NCI-H1048 (cell line): ENCODE results near the gene DNAH2.

ENCODE experiments used
- DNase-seq: peaks from one replicate; lab custom pipeline; 2025; lab: John Stamatoyannopoulos, UW

DNAH2 gene

GRCh38 chr17:7703584-7704479 lies 13.7 kb upstream of the DNAH2 start:
- DNase-seq, result peak; percentile 46

DNA sequence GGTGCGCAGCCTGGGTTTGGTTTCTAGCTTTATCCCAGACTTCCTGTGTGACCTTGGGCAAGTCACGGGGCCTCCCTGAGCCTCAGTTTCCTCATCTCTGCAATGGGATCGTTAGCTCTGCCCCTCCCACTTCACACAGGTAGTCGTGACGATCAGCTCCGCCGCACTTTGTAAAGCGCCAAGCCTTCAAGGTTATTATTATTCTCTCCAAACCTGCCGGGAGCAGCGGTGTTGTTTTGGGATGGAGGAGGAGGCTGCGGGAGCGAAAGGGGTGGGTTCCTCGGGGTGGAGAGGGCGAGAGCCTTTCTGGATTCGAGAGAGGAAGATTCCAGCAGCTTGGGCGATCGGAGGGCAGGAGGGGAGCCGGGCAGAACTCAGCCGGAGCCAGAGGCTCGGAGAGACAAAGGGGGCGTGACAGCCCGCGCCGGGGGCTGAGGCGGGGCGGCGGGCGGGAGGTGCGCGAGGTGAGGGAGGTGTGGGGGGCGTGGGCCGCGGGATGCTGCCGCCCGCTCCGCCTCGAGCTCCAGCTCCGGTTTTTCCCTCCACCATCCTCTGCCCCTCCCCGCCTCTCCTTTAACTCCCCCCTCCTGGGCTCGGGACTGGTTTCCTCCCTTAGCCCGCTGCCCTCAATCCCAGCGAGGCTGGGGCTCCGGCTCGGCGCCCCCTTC lies 12.8 kb upstream of the DNAH2 start, which contains the start of gene EFNB3:
Gene EFNB3 (plus strand): TSS at position 602 of the 668 bp plus-strand sequence. CDS start 397 bp downstream, outside the sequence.
- DNase-seq, result peak; percentile 49

GRCh38 chr17:7705269-7706255 lies 12.0 kb upstream of the DNAH2 start:
- DNase-seq, result no peak

DNA sequence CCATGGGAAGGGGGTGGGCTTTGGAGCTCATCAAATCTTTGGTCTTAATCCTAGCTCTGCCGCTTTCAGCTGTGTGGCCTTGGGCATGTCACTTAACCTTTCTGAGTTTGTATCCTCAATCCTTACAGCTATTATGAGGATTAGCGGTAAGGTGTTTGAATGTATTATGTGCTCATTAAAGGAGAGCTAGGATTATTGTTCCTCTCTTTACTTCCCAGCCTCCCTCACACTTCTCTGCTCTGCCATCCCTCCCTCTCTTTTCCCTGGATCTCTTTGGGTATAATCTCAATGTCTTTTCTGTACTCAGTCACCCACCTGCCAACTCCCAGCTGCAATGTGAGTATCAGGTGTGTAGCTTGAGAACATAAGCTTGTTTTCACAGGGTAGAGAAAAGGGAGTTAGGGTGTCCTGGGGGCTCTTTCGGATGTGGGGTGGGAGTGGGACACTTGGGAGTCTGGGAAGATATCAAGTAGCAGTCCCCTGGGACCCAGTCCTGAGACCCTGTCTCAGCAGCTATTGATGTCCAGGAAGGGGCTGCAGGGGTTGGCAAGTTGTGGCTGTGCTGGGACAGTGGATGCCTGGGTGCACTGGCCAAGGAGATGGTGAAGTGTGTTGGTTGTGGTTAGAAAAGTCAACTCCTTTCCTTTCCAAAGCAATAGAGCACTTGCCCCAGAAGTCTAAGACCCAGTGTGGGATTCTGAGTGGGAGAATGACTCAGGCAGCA lies 10.8 kb upstream of the DNAH2 start:
- DNase-seq, result no peak

- DNase-seq, result no peak
Measured at GRCh38 chr17:7707446-7707845, 10.1 kb upstream of the DNAH2 start.

DNA sequence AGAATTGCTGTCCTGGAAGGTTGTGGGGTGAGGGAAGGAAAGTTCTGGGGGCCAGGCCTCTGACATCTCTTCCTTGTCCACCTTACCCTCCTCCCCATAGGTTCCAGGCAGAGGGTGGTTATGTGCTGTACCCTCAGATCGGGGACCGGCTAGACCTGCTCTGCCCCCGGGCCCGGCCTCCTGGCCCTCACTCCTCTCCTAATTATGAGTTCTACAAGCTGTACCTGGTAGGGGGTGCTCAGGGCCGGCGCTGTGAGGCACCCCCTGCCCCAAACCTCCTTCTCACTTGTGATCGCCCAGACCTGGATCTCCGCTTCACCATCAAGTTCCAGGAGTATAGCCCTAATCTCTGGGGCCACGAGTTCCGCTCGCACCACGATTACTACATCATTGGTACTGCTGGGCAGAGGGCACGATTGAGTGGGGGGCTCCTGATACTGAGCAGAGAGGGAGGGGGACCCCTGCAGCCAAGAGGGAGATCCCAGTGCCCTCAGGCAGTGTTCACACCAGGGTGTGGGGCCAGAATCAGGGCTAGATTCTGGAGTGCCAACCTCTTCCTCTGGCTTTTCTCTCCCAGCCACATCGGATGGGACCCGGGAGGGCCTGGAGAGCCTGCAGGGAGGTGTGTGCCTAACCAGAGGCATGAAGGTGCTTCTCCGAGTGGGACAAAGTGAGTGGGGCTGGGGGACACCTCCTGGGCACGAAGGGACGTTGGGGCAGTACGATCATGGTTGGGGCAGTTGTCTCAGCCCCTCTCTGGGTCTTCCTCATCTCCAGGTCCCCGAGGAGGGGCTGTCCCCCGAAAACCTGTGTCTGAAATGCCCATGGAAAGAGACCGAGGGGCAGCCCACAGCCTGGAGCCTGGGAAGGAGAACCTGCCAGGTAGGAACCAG lies 9.4 kb upstream of the DNAH2 start:
- DNase-seq, result no peak

DNA sequence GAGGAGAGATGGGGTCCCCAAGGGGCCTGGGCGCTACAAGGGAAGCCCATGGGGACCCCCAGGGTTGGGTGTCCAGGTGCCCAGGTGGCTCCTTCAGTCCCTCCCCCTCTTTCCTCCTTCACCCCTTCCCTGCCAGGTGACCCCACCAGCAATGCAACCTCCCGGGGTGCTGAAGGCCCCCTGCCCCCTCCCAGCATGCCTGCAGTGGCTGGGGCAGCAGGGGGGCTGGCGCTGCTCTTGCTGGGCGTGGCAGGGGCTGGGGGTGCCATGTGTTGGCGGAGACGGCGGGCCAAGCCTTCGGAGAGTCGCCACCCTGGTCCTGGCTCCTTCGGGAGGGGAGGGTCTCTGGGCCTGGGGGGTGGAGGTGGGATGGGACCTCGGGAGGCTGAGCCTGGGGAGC lies 8.5 kb upstream of the DNAH2 start:
- DNase-seq, result no peak

- DNase-seq, result no peak
Measured at GRCh38 chr17:7710301-7710700, 7.2 kb upstream of the DNAH2 start.

DNA sequence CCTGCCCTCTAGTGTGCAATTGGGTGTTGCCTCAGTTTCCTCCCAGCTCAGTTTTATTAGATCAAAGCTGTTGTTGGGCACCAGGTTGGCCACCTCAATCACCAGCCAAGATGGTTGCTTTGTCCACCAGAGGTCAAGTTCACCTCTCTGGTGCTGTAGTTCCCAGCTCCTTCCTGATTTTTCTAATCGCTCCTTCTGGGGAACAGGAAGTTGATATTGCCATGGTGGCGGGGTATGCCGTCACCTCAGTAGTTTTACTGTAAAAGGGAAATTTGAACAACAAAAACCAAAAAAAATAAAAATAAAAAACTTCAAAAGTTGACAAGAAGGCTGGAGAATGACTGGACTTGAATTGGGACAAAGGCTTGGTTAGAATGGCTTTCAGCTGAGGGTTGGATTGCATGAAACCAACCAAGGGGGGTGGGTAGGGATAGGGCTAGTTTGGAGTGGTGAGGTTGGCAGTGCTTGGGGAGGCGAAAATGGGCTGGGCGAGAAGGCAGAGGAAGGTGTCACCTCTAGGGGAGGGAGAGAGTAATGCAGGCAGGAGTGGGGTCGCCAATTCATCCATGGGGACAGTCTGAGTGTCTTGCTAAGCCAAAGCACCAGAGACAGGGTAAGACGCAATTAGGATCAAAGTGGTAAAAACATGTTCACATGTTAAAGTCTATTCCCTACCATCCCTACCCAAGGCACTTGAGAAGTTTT lies 6.3 kb upstream of the DNAH2 start:
- DNase-seq, result no peak

GRCh38 chr17:7712111-7712771 lies 5.3 kb upstream of the DNAH2 start:
- no peak for DNase-seq

- DNase-seq, result no peak
Measured at GRCh38 chr17:7713782-7714181, 3.8 kb upstream of the DNAH2 start.

DNA sequence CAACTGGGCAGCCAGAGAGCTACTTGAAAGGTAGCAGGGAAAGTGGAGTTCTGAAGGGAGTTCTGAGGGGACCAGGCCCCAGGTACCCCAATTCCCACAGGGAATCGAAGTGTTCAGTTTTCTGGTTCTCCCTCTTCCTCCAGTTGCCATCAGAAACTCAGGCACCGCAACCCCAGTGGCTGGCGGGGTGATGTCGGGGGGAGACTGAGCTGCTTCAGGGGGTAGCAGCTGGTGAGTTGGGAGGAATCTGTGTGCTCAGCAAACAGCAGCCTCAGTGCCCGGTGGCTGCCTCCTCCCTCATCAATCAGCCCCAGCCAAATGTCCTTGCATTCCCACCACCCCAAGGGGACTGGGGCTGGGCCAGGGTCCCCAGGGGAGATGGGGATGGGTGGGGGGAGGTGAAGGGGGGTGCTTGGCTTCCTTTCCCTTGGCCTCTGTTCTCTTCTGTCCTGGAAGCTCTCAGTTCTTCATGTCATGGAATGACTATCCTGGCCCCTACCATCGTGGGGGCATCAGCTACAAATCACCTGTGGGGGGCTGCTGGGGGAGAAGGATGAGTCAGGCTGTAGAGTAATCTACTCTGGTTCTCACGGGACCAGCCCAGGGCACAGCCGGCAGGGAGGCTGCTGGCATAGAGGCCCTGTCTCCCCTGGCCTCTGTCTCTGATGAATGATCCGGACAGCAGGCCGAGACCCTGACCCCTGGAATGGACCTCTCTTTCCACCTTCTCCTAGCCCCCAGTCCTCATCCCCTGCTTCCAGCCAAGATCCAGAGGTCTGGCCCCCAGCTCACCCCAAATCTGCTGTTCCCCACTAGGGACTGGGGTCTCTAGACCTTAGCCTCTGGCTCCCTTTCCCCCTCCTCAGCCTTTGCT lies 2.6 kb upstream of the DNAH2 start:
- DNase-seq, result no peak

- DNase-seq, result no peak
Measured at GRCh38 chr17:7715936-7716886, 1.3 kb upstream of the DNAH2 start.

- no peak for DNase-seq
Measured at GRCh38 chr17:7717756-7718350, 309 bp downstream of the DNAH2 start.

DNA sequence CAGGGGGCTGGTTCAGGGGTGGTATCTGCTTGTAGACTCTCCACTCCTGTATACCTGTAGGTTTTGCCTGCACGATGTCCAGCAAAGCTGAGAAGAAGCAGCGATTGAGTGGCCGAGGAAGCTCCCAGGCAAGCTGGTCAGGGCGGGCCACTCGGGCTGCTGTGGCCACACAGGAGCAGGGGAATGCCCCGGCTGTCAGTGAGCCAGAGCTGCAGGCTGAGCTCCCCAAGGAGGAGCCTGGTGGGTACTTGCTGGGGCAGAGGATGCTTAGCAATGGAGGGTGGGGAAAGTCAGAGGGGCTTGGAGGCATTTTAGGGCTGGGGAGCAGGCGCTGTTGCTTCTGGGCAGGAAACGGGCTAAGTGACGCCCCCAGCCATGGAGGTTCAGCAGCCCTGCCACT lies 2.1 kb downstream of the DNAH2 start:
- no peak for DNase-seq

- no peak for DNase-seq
Measured at GRCh38 chr17:7720125-7720524, 2.6 kb downstream of the DNAH2 start.

DNA sequence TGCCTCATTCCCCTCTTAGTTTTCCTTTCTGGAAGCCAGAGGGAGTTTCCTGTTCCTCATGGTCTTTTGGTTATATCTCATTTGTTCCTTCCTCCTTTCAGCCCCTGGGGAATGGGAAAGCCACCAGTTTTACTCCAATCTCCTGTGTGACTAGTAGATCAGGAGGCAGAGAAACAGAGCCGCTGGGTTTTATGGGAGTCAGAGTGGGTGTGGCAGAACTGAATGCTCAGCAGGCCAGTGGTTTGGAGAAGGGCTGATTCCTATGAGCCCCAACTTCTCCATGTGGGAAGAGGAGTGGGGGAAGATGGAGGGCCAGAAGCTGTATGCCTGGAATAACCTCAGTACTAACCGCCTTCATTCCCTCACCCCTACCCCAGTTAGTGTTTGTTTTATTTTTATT lies 4.1 kb downstream of the DNAH2 start:
- no peak for DNase-seq
